A549 (cell line): ENCODE results near the gene SPG11. TPM values are rescaled to one million over a fixed set of nuclear protein-coding genes. Genes with fewer than 3 reads are reported as not detected.

Experiments
- ATAC-seq, 2 experiments: fragments of 200-7000 bp in 1 of 2; fragments of >200 bp in 1 of 2; cut with Nextera tagmentation in 1 of 2; cut with Tn5 transposase in 1 of 2; 3 replicates each; pipeline versions ENCODE4 v1.8.0 to v1.9.1; 2018 to 2020; ENCODE audit warnings: mild to moderate bottlenecking in 1 of 2, moderate library complexity in 1 of 2
- CTCF ChIA-PET: fragments of 300-600 bp; sonication (Branson Sonifier 250); formaldehyde crosslinking; extraction: SDS; loops from one replicate; lab custom pipeline; 2021; ENCODE audit warnings: antibody characterized with exemption, inconsistent platforms; lab: Yijun Ruan, JAX
- POLR2A ChIA-PET: fragments of 350-600 bp; formaldehyde crosslinking; extraction: SDS; loops from one replicate; lab custom pipeline; 2021; ENCODE audit warnings: antibody characterized with exemption, inconsistent platforms; lab: Yijun Ruan, JAX
- DNase-seq, 2 experiments: peaks; one replicate each; pipeline versions ENCODE4 v3.0.0 to v3.0.0-alpha.2; 2011 to 2016; ENCODE audit warnings: low read depth in 1 of 2, low spot score in 1 of 2
- FAIRE-seq: peaks from 2 replicates; lab custom pipeline; 2011; peaks lifted over from hg19 to GRCh38; lab: Jason Lieb, UNC
- H3K27ac ChIP-seq, 2 experiments: fragments of >200 bp; sonication (Bioruptor Twin); formaldehyde crosslinking; 3 replicates each; pipeline ENCODE4 v1.5.1; 2016 to 2017
- H3K4me1 ChIP-seq: fragments of >200 bp; sonication (Bioruptor Twin); formaldehyde crosslinking; 3 replicates; pipeline ENCODE4 v1.6.1; 2016
- H3K4me2 ChIP-seq: fragments of >200 bp; sonication (Bioruptor Twin); formaldehyde crosslinking; 3 replicates; pipeline ENCODE4 v1.6.1; 2016
- H3K4me3 ChIP-seq: fragments of >200 bp; sonication (Bioruptor Twin); formaldehyde crosslinking; 3 replicates; pipeline ENCODE4 v1.5.1; 2016
- H3K9me3 ChIP-seq: fragments of >200 bp; sonication (Bioruptor Twin); formaldehyde crosslinking; 3 replicates; pipeline ENCODE4 v1.6.1; 2016
- ATOH8 ChIP-seq: fragments of 250-450 bp; sonication (Bioruptor Pico); IDR thresholded peaks from 2 replicates; pipeline ENCODE4 v1.5.0; 2020; ENCODE audit warnings: low read depth, mild to moderate bottlenecking, moderate library complexity
- BHLHE40 ChIP-seq: IDR thresholded peaks from 2 replicates; pipeline ENCODE4 v1.6.1; 2012; ENCODE audit warnings: low read depth, low read length, inconsistent platforms
- CBX2 ChIP-seq: fragments of 200-600 bp; sonication (generic); IDR thresholded peaks from 2 replicates; pipeline ENCODE4 v1.6.1; 2016; ENCODE audit warnings: low read depth, mild to moderate bottlenecking, borderline replicate concordance
- E2F6 ChIP-seq: IDR thresholded peaks from 2 replicates; pipeline ENCODE4 v1.6.1; 2012; ENCODE audit warnings: low read depth, borderline replicate concordance
- EHF ChIP-seq: fragments of 250-450 bp; sonication (Bioruptor Pico); IDR thresholded peaks from 2 replicates; pipeline ENCODE4 v1.5.0; 2020; ENCODE audit warnings: mild to moderate bottlenecking
- EHMT2 ChIP-seq: fragments of 200-600 bp; sonication (generic); IDR thresholded peaks from 2 replicates; pipeline ENCODE4 v1.6.1; 2016; ENCODE audit warnings: antibody characterized with exemption, low read depth, mild to moderate bottlenecking, moderate library complexity
- EP300 ChIP-seq, 2 experiments: fragments of >200 bp; sonication (Bioruptor Twin); formaldehyde crosslinking; IDR thresholded peaks; 2 replicates in 1 of 2; 3 replicates in 1 of 2; pipeline ENCODE4 v1.6.1; 2016 to 2017
- ESRRA ChIP-seq: fragments of 150-350 bp; IDR thresholded peaks from 2 replicates; pipeline ENCODE4 v1.6.1; 2014; ENCODE audit warnings: mild to moderate bottlenecking, low read length, borderline replicate concordance
- FOSB ChIP-seq: fragments of 250-450 bp; sonication (Bioruptor Pico); IDR thresholded peaks from 2 replicates; pipeline ENCODE4 v1.5.0; 2020; ENCODE audit warnings: mild to moderate bottlenecking, moderate library complexity
- HDAC2 ChIP-seq: fragments of 200-600 bp; sonication (generic); IDR thresholded peaks from 2 replicates; pipeline ENCODE4 v1.6.1; 2016
- HOXA7 ChIP-seq: fragments of 250-450 bp; sonication (Bioruptor Pico); IDR thresholded peaks from 2 replicates; pipeline ENCODE4 v1.5.0; 2020; ENCODE audit warnings: mild to moderate bottlenecking, moderate library complexity
- HOXB13 ChIP-seq: fragments of 250-450 bp; sonication (Bioruptor Pico); IDR thresholded peaks from 2 replicates; pipeline ENCODE4 v1.5.0; 2020; ENCODE audit warnings: low read depth, mild to moderate bottlenecking, moderate library complexity
- HOXB5 ChIP-seq: fragments of 250-450 bp; sonication (Bioruptor Pico); IDR thresholded peaks from 2 replicates; pipeline ENCODE4 v1.5.0; 2020; ENCODE audit warnings: mild to moderate bottlenecking, moderate library complexity
- KDM1A ChIP-seq: fragments of 200-600 bp; sonication (generic); IDR thresholded peaks from 2 replicates; pipeline ENCODE4 v1.6.1; 2016; ENCODE audit warnings: low read depth, mild to moderate bottlenecking
- MAFK ChIP-seq: fragments of 450-650 bp; IDR thresholded peaks from 2 replicates; pipeline ENCODE4 v1.6.1; 2014; ENCODE audit not compliant: partially characterized antibody
- MAZ ChIP-seq: fragments of 150-350 bp; IDR thresholded peaks from 2 replicates; pipeline ENCODE4 v1.6.1; 2014; ENCODE audit warnings: antibody characterized with exemption, low read depth, low read length, borderline replicate concordance
- NR3C1 ChIP-seq: fragments of >200 bp; sonication (Bioruptor Twin); formaldehyde crosslinking; IDR thresholded peaks from 3 replicates; pipeline ENCODE4 v1.6.1; 2017
- PHF8 ChIP-seq: fragments of 200-600 bp; sonication (generic); IDR thresholded peaks from 2 replicates; pipeline ENCODE4 v1.6.1; 2016; ENCODE audit warnings: low read depth, mild to moderate bottlenecking, antibody characterized with exemption, moderate library complexity, borderline replicate concordance
- POLR2AphosphoS2 ChIP-seq: conservative IDR thresholded peaks from 2 replicates; pipeline ENCODE4 v1.6.1; 2012; ENCODE audit warnings: low read length, improper control_type of control experiment, inconsistent platforms
- RAD21 ChIP-seq, 2 experiments: fragments of >200 bp in 1 of 2; sonication (Bioruptor Twin) in 1 of 2; formaldehyde crosslinking in 1 of 2; IDR thresholded peaks in 1 of 2; conservative IDR thresholded peaks in 1 of 2; 2 replicates in 1 of 2; 3 replicates in 1 of 2; pipeline ENCODE4 v1.6.1; 2012 to 2018; ENCODE audit warnings: inconsistent platforms in 1 of 2
- RARB ChIP-seq: fragments of 250-450 bp; sonication (Bioruptor Pico); IDR thresholded peaks from 2 replicates; pipeline ENCODE4 v1.8.0; 2021; ENCODE audit warnings: mild to moderate bottlenecking, moderate library complexity
- RNF2 ChIP-seq: fragments of 200-600 bp; sonication (generic); IDR thresholded peaks from 2 replicates; pipeline ENCODE4 v1.6.1; 2016; ENCODE audit warnings: low read depth, mild to moderate bottlenecking, antibody characterized with exemption, moderate library complexity, borderline replicate concordance
- SMC3 ChIP-seq: fragments of >200 bp; sonication (Bioruptor Twin); formaldehyde crosslinking; IDR thresholded peaks from 3 replicates; pipeline ENCODE4 v1.6.1; 2018; ENCODE audit warnings: inconsistent platforms
- ZSCAN20 ChIP-seq: fragments of 250-450 bp; sonication (Bioruptor Pico); IDR thresholded peaks from 2 replicates; pipeline ENCODE4 v1.8.0; 2022; ENCODE audit warnings: mild to moderate bottlenecking, moderate library complexity
- WGBS: methylation state at CpG from one replicate; pipeline ENCODE4 v1.1.6; 2017; ENCODE audit errors: missing lambda C conversion rate; 5-methylcytosine and 5-hydroxymethylcytosine counted together
- polyA plus RNA-seq, 4 experiments: library from polyadenylated mRNA; depleted of rRNA in 3 of 4; stranded (reverse); fragments of >200 nt; fragmentation: RNase III in 1 of 4; extraction: RNeasy Plus Mini Kit Qiagen cat#74134 plus additional on column Dnase treatment in 1 of 4; gene quantifications; 2 replicates in 3 of 4; 3 replicates in 1 of 4; pipeline ENCODE4 v1.2.3, GENCODE V29; 2011 to 2017
- TF ChIP-seq, protein P1 (sequence below): fragments of 150-350 bp; IDR thresholded peaks from 2 replicates; pipeline ENCODE4 v1.6.1; 2014; ENCODE audit warnings: low read depth, mild to moderate bottlenecking, low read length
- TF ChIP-seq, protein P2 (sequence below): fragments of >200 bp; sonication (Bioruptor Twin); formaldehyde crosslinking; IDR thresholded peaks from 3 replicates; pipeline ENCODE4 v1.5.1; 2016
- TF ChIP-seq, protein P3 (sequence below): fragments of >200 bp; sonication (Bioruptor Twin); formaldehyde crosslinking; IDR thresholded peaks from 3 replicates; pipeline ENCODE4 v1.6.1; 2016
- TF ChIP-seq, protein P4 (sequence below): IDR thresholded peaks from 2 replicates; pipeline ENCODE4 v1.6.1; 2012

SPG11 gene
- polyA plus RNA-seq, 2 of the 4 experiments (the other 2 are of a cell fraction), result 7.6 to 26.9 TPM

DNA sequence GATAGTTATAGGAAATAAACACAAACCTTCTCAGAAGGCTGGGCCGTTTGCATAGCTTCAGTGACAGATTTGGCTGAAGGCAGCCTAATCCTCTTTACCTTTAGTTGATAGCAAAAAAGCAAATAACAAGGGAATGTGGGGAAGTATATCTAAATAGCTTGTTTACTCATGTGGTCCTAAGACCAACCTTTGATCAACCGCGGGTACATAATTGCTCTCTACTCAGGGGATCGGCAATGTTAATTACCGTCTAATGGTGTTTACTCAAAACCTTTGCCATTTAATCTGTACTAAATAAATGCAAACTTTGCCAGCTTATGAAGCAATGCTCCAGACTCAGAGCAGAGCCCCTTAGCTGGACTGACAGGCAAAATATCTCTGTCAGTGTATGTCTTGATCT, 74.9 kb downstream of the SPG11 start:
- Histone ChIP-seq H3K9me3 (no peaks in the 10 kb centered on the region), H3K4me2 (no peak overlapping the region), H3K4me1 (no peaks in the 10 kb centered on the region), H3K4me3 (no peak overlapping the region), H3K27ac (no peak overlapping the region)
- FAIRE-seq (no peak), DNase-seq (no peak), ATAC-seq (no peak)
- WGBS, result 83% methylated on average over 5 of the region's 5 CpGs
- POLR2A ChIA-PET, result no interaction called here
- TF ChIP-seq MAFK, result no peak
- TF ChIP-seq SMC3, result no peak
- no peak for TF ChIP-seq POLR2AphosphoS2
- TF ChIP-seq KDM1A, result no peak
- no peak for TF ChIP-seq CBX2
- TF ChIP-seq HDAC2, result no peak
- TF ChIP-seq ZSCAN20 (CRISPR knock-in tag), result no peak
- TF ChIP-seq EP300 (IDR thresholded peaks at IDR 0.05), result no peak
- no peak for TF ChIP-seq HOXB5 (CRISPR knock-in tag)
- no peak for TF ChIP-seq NR3C1
- no peak for TF ChIP-seq ATOH8
- TF ChIP-seq RNF2, result no peak
- TF ChIP-seq, protein P1, sequence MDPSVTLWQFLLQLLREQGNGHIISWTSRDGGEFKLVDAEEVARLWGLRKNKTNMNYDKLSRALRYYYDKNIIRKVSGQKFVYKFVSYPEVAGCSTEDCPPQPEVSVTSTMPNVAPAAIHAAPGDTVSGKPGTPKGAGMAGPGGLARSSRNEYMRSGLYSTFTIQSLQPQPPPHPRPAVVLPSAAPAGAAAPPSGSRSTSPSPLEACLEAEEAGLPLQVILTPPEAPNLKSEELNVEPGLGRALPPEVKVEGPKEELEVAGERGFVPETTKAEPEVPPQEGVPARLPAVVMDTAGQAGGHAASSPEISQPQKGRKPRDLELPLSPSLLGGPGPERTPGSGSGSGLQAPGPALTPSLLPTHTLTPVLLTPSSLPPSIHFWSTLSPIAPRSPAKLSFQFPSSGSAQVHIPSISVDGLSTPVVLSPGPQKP, result no peak
- TF ChIP-seq, protein P2, sequence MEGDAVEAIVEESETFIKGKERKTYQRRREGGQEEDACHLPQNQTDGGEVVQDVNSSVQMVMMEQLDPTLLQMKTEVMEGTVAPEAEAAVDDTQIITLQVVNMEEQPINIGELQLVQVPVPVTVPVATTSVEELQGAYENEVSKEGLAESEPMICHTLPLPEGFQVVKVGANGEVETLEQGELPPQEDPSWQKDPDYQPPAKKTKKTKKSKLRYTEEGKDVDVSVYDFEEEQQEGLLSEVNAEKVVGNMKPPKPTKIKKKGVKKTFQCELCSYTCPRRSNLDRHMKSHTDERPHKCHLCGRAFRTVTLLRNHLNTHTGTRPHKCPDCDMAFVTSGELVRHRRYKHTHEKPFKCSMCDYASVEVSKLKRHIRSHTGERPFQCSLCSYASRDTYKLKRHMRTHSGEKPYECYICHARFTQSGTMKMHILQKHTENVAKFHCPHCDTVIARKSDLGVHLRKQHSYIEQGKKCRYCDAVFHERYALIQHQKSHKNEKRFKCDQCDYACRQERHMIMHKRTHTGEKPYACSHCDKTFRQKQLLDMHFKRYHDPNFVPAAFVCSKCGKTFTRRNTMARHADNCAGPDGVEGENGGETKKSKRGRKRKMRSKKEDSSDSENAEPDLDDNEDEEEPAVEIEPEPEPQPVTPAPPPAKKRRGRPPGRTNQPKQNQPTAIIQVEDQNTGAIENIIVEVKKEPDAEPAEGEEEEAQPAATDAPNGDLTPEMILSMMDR, result no peak
- no peak for TF ChIP-seq ESRRA
- TF ChIP-seq, protein P3, sequence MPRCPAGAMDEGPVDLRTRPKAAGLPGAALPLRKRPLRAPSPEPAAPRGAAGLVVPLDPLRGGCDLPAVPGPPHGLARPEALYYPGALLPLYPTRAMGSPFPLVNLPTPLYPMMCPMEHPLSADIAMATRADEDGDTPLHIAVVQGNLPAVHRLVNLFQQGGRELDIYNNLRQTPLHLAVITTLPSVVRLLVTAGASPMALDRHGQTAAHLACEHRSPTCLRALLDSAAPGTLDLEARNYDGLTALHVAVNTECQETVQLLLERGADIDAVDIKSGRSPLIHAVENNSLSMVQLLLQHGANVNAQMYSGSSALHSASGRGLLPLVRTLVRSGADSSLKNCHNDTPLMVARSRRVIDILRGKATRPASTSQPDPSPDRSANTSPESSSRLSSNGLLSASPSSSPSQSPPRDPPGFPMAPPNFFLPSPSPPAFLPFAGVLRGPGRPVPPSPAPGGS, result no peak
- CTCF ChIA-PET, result interaction anchor here (1.2 to 3.0 kb wide), 4 partner anchors 9 to 150 kb away, joined by 3 to 10 read pairs (median 8); partner anchors contain the start of genes B2M and PATL2

DNA sequence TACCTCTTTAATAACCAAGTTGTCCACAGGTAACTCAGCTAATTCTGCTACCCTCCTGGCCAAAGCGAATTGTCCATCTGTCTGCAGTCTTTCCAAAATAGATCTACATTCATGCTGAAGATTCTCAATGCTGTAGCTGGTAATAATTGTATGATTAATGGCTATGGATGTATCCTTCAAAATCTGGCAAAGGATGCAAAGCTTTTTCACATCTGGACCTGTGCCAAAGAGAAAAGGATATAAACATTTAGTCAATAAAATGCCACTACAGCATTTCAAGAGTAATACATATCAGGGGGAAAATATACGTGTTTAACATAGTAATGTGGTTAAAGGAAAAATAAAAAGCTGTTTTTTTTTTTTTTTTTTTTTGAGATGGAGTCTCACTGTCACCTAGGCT, 77.8 kb downstream of the SPG11 start:
- H3K27ac ChIP-seq, result no peak overlapping the region
- ChIA-PET CTCF (interaction anchor here (1.0 to 3.6 kb wide), 4 partner anchors 7 to 153 kb away, joined by 3 to 22 read pairs (median 8); no protein-coding TSS in a partner anchor), POLR2A (interaction anchor here (0.6 to 0.9 kb wide), 2 partner anchors 76 to 126 kb away, joined by 3 to 4 read pairs; partner anchors contain the start of genes B2M and PATL2)
- no peaks in the 10 kb centered on the region for H3K9me3 ChIP-seq
- 89% methylated on average over 2 of the region's 2 CpGs for WGBS
- H3K4me3 ChIP-seq, result no peak overlapping the region
- no peaks in the 10 kb centered on the region for H3K4me1 ChIP-seq
- FAIRE-seq, result no peak
- no peak overlapping the region for H3K4me2 ChIP-seq
- DNase-seq, result no peak
- ATAC-seq, result no peak
- TF ChIP-seq EHF (CRISPR knock-in tag), result no peak
- no peak for TF ChIP-seq FOSB
- TF ChIP-seq PHF8, result no peak
- TF ChIP-seq EHMT2, result no peak
- no peak for TF ChIP-seq RAD21 (conservative IDR thresholded peaks at IDR 0.05 in 1 of 2, IDR thresholded peaks at IDR 0.05 in 1 of 2)
- TF ChIP-seq HOXB13, result no peak
- TF ChIP-seq, protein P3, result no peak
- TF ChIP-seq, protein P1, result no peak
- no peak for TF ChIP-seq MAZ
- no peak for TF ChIP-seq BHLHE40
- TF ChIP-seq RARB (CRISPR knock-in tag), result no peak
- TF ChIP-seq, protein P4, sequence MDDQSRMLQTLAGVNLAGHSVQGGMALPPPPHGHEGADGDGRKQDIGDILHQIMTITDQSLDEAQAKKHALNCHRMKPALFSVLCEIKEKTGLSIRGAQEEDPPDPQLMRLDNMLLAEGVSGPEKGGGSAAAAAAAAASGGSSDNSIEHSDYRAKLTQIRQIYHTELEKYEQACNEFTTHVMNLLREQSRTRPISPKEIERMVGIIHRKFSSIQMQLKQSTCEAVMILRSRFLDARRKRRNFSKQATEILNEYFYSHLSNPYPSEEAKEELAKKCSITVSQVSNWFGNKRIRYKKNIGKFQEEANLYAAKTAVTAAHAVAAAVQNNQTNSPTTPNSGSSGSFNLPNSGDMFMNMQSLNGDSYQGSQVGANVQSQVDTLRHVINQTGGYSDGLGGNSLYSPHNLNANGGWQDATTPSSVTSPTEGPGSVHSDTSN, result no peak
- no peak for TF ChIP-seq HOXA7
- no peak for TF ChIP-seq NR3C1
- no peak for TF ChIP-seq E2F6
